Thyroid gland (tissue), 4 donors: ENCODE measurements around the gene TMEM107.

ENCODE experiments used
- POLR2A ChIP-seq, 2 donors: fragments of 450-650 bp; IDR thresholded peaks; one replicate each; pipeline ENCODE4 v1.6.1; 2017; ENCODE audit warnings: antibody characterized with exemption in 2 of 2, mild to moderate bottlenecking in 2 of 2, moderate library complexity in 1 of 2
- TF ChIP-seq, protein P1 (sequence below), 6 experiments: fragments of 200-600 bp in 3 of 6; fragments of 450-650 bp in 3 of 6; sonication (generic) in 3 of 6; IDR thresholded peaks; one replicate each; pipeline ENCODE4 v1.5.1; 2016 to 2019; ENCODE audit warnings: antibody characterized with exemption in 6 of 6, mild to moderate bottlenecking in 2 of 6, inconsistent platforms in 1 of 6, moderate library complexity in 1 of 6

DNA sequence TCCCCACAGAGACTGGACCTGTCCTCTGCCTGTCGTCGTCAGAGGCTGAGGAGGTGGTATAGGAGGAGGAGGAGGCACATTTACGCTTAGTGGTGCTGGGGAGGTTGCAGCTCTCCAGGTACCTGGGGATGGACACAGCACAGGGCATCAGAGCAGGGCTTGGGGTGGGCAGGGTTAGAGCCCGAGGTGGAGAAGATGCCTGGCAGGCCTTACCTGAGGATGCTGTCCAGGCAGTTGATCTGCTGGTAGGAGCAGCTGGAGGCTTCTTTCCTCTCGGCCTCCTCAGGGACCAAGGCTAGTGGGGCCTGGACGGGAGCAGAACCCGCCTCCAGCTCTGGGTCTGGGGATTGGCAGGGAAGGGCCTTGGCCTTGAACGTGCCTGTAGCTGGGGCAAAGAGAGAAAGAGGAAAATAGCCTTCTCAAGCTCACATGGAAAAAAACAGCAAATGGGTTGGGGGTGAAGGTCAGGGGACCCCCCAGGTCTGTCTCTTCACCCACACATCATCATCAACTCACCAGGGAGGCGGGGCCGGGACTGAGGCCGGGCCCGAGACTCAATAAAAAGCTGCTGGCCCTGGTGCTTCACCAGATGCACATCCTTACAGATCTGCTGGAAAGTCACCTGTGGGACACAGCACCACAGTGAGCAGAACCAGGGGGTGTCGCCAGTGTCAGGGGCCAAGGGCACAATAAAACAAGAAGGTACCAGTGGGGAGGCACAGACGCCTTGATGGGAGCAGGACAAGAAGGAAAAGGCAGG lies 29.6 kb downstream of the TMEM107 start:
- TF ChIP-seq, protein P1, sequence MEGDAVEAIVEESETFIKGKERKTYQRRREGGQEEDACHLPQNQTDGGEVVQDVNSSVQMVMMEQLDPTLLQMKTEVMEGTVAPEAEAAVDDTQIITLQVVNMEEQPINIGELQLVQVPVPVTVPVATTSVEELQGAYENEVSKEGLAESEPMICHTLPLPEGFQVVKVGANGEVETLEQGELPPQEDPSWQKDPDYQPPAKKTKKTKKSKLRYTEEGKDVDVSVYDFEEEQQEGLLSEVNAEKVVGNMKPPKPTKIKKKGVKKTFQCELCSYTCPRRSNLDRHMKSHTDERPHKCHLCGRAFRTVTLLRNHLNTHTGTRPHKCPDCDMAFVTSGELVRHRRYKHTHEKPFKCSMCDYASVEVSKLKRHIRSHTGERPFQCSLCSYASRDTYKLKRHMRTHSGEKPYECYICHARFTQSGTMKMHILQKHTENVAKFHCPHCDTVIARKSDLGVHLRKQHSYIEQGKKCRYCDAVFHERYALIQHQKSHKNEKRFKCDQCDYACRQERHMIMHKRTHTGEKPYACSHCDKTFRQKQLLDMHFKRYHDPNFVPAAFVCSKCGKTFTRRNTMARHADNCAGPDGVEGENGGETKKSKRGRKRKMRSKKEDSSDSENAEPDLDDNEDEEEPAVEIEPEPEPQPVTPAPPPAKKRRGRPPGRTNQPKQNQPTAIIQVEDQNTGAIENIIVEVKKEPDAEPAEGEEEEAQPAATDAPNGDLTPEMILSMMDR (IDR thresholded peaks at IDR 0.05) = no peak
- no peak for TF ChIP-seq POLR2A (IDR thresholded peaks at IDR 0.05)
